GM19438 (cell line): ENCODE measurements around the gene FILIP1L.

Experiments used
- ATAC-seq: cut with Tn5 transposase; IDR thresholded peaks from one replicate; pipeline ENCODE4 v1.9.1; 2021; ENCODE audit warnings: low read depth; ENCODE audit not compliant: unreplicated experiment

FILIP1L gene

GRCh38 chr3:100045696-100046095 lies 68.6 kb downstream of the FILIP1L start:
- no peak for ATAC-seq

- peak; percentile 78 for ATAC-seq
These were observed 69.9 kb downstream of the FILIP1L start for GRCh38 chr3:100044369-100044768.

- ATAC-seq, result no peak
These were observed 71.0 kb downstream of the FILIP1L start for GRCh38 chr3:100043271-100043670.

GRCh38 chr3:100042166-100042981 lies 71.9 kb downstream of the FILIP1L start:
- no peak for ATAC-seq

- no peak for ATAC-seq
These were observed 73.0 kb downstream of the FILIP1L start for GRCh38 chr3:100041328-100041749.

- no peak for ATAC-seq
These were observed 73.7 kb downstream of the FILIP1L start for GRCh38 chr3:100040451-100041225.

- ATAC-seq, result no peak
These were observed 75.2 kb downstream of the FILIP1L start for GRCh38 chr3:100039075-100039474.

GRCh38 chr3:100033903-100034471 lies 80.3 kb downstream of the FILIP1L start:
- ATAC-seq, result no peak

GRCh38 chr3:100033184-100033583 lies 81.1 kb downstream of the FILIP1L start:
- no peak for ATAC-seq

GRCh38 chr3:100032243-100032642 lies 82.1 kb downstream of the FILIP1L start:
- no peak for ATAC-seq

- no peak for ATAC-seq
These were observed 83.3 kb downstream of the FILIP1L start for GRCh38 chr3:100030914-100031425.

GRCh38 chr3:100030346-100030745 lies 84.0 kb downstream of the FILIP1L start:
- ATAC-seq, result no peak

GRCh38 chr3:100029689-100030088 lies 84.6 kb downstream of the FILIP1L start:
- no peak for ATAC-seq

- ATAC-seq, result no peak
These were observed 85.2 kb downstream of the FILIP1L start for GRCh38 chr3:100029052-100029451.

- ATAC-seq, result no peak
These were observed 87.0 kb downstream of the FILIP1L start for GRCh38 chr3:100027321-100027720.

GRCh38 chr3:100024520-100025303 lies 89.6 kb downstream of the FILIP1L start:
- ATAC-seq, result no peak

- no peak for ATAC-seq
These were observed 90.7 kb downstream of the FILIP1L start for GRCh38 chr3:100023595-100023994.

GRCh38 chr3:100023150-100023549 lies 91.2 kb downstream of the FILIP1L start:
- no peak for ATAC-seq

GRCh38 chr3:100022506-100022905 lies 91.8 kb downstream of the FILIP1L start:
- ATAC-seq, result no peak

GRCh38 chr3:100020876-100021644 lies 93.2 kb downstream of the FILIP1L start:
- ATAC-seq, result no peak
